ENCODE measurements around the gene ADD1. TPM values are rescaled to one million over a fixed set of nuclear protein-coding genes. Genes with fewer than 3 reads are reported as not detected.

Gene ADD1
- total RNA-seq, 1 experiment from 2014 or later: 181 TPM

DNA sequence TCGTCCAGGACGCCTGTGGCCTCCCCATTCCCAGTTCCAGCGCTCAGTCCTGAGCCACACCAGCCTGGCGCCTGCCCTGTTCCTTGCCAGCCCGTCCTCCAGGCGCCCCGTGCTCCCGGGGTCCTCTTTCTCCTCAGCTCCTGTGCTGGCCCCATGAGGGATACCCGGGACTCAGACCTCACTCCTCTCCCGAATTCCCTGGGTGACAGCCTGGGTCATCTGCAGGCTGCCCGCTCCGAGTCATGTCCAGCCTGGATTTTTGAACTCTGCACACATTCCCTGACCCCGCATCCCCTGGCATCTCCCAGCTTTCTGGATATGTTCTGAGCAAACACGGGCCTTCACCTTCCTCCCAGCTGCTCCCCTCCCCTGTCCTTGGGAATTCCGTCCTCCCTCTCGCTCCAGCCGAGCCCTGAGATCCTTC, 14.9 kb upstream of the ADD1 start:
- POLR2A ChIA-PET (ENCODE audit: unreplicated experiment): no interaction called here
- Histone ChIP-seq H3K79me2 (ENCODE audit: low read depth) (no peaks in the 10 kb centered on the region), H4K20me1 (ENCODE audit: insufficient read depth) (no peaks in the 10 kb centered on the region), H3K4me3 (no peak overlapping the region), H3K9me3 (ENCODE audit: insufficient read depth, low read depth) (no peaks in the 10 kb centered on the region), H3K4me1 (replicated peaks; ENCODE audit: insufficient read depth) (no peaks in the 10 kb centered on the region), H3F3A (ENCODE audit: insufficient read depth, low read depth) (no peaks in the 10 kb centered on the region), H3K27me3 (ENCODE audit: insufficient read depth, low read depth) (no peaks in the 10 kb centered on the region), H3K9me2 (ENCODE audit: insufficient read depth) (no peaks in the 10 kb centered on the region), H3K27ac (no peak overlapping the region), H3K36me3 (ENCODE audit: low read depth) (no peaks in the 10 kb centered on the region), H3K4me2 (no peak overlapping the region), H2AFZ (no peak overlapping the region)
- BruUV-seq (replicated peaks): no TSS peak
- DNase-seq: no peak
- CTCF ChIA-PET: no interaction called here
- intact Hi-C loops (cut with micrococcal nuclease; ENCODE audit: unreplicated experiment): no loop called here
- TF ChIP-seq, protein P1, sequence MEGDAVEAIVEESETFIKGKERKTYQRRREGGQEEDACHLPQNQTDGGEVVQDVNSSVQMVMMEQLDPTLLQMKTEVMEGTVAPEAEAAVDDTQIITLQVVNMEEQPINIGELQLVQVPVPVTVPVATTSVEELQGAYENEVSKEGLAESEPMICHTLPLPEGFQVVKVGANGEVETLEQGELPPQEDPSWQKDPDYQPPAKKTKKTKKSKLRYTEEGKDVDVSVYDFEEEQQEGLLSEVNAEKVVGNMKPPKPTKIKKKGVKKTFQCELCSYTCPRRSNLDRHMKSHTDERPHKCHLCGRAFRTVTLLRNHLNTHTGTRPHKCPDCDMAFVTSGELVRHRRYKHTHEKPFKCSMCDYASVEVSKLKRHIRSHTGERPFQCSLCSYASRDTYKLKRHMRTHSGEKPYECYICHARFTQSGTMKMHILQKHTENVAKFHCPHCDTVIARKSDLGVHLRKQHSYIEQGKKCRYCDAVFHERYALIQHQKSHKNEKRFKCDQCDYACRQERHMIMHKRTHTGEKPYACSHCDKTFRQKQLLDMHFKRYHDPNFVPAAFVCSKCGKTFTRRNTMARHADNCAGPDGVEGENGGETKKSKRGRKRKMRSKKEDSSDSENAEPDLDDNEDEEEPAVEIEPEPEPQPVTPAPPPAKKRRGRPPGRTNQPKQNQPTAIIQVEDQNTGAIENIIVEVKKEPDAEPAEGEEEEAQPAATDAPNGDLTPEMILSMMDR (conservative IDR thresholded peaks at IDR 0.05): no peak
- no peak for TF ChIP-seq EZH2 (IDR thresholded peaks at IDR 0.05; ENCODE audit: low read depth)

DNA sequence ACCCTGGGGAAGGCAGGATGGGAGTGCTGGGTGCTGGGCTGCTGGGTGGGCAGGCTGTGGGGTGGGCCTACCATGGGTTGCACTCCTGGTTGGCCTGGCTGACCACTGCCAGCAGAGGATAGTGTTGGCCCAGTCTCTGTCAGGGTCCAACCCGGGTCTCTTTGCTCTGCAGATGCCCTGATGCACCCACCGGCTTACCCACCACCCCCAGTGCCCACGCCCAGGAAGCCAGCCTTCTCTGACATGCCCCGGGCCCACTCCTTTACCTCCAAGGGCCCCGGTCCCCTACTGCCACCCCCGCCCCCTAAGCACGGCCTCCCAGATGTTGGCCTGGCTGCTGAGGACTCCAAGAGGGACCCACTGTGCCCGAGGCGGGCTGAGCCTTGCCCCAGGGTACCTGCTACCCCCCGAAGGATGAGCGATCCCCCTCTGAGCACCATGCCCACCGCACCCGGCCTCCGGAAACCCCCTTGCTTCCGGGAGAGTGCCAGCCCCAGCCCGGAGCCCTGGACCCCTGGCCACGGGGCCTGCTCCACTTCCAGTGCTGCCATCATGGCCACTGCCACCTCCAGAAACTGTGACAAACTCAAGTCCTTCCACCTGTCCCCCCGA, 14.2 kb upstream of the ADD1 start:
- ChIA-PET CTCF (no interaction called here), POLR2A (ENCODE audit: unreplicated experiment) (no interaction called here)
- Histone ChIP-seq H2AFZ (no peak overlapping the region), H3K4me1 (replicated peaks; ENCODE audit: insufficient read depth) (no peaks in the 10 kb centered on the region), H3K4me3 (no peak overlapping the region), H3K4me2 (no peak overlapping the region), H3K79me2 (ENCODE audit: low read depth) (no peaks in the 10 kb centered on the region), H3K27me3 (ENCODE audit: insufficient read depth, low read depth) (no peaks in the 10 kb centered on the region), H3K36me3 (ENCODE audit: low read depth) (no peaks in the 10 kb centered on the region), H3K27ac (no peak overlapping the region), H3K9me3 (ENCODE audit: insufficient read depth, low read depth) (no peaks in the 10 kb centered on the region), H4K20me1 (ENCODE audit: insufficient read depth) (no peaks in the 10 kb centered on the region), H3F3A (ENCODE audit: insufficient read depth, low read depth) (no peaks in the 10 kb centered on the region), H3K9me2 (ENCODE audit: insufficient read depth) (no peaks in the 10 kb centered on the region)
- BruUV-seq (replicated peaks): no TSS peak
- no peak for DNase-seq
- intact Hi-C loops (cut with micrococcal nuclease; ENCODE audit: unreplicated experiment): no loop called here
- TF ChIP-seq, protein P1 (conservative IDR thresholded peaks at IDR 0.05): no peak
- TF ChIP-seq EZH2 (IDR thresholded peaks at IDR 0.05; ENCODE audit: low read depth): no peak

DNA sequence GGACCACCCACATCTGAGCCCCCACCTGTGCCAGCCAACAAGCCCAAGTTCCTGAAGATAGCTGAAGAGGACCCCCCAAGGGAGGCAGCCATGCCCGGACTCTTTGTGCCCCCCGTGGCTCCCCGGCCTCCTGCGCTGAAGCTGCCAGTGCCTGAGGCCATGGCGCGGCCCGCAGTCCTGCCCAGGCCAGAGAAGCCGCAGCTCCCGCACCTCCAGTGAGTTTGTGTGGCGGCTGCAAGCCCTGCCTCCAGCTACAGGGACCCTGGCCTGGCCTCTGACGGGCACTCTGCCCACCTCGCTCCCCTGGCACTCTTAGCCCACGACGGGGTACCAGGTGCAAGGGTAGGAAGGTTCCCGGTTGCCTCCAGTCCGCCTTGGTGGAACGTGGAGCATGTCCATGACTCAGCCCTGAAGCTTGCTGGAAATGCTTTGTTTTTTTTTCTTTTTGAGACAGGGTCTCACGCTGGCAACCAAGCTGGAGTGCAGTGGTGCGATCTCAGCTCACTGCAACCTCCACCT, 13.7 kb upstream of the ADD1 start:
- no peaks in the 10 kb centered on the region for H3K36me3 ChIP-seq (ENCODE audit: low read depth)
- H3K9me2 ChIP-seq (ENCODE audit: insufficient read depth): no peaks in the 10 kb centered on the region
- H4K20me1 ChIP-seq (ENCODE audit: insufficient read depth): no peaks in the 10 kb centered on the region
- H3K4me3 ChIP-seq: no peak overlapping the region
- DNase-seq: no peak
- ChIA-PET POLR2A (ENCODE audit: unreplicated experiment) (no interaction called here), CTCF (no interaction called here)
- H2AFZ ChIP-seq: no peak overlapping the region
- no TSS peak for BruUV-seq (replicated peaks)
- H3K4me1 ChIP-seq (replicated peaks; ENCODE audit: insufficient read depth): no peaks in the 10 kb centered on the region
- no peak overlapping the region for H3K4me2 ChIP-seq
- H3K79me2 ChIP-seq (ENCODE audit: low read depth): no peaks in the 10 kb centered on the region
- no peaks in the 10 kb centered on the region for H3K9me3 ChIP-seq (ENCODE audit: insufficient read depth, low read depth)
- TF ChIP-seq, protein P1 (conservative IDR thresholded peaks at IDR 0.05): no peak
- TF ChIP-seq EZH2 (IDR thresholded peaks at IDR 0.05; ENCODE audit: low read depth): no peak
- intact Hi-C loops (cut with micrococcal nuclease; ENCODE audit: unreplicated experiment): no loop called here
- H3F3A ChIP-seq (ENCODE audit: insufficient read depth, low read depth): no peaks in the 10 kb centered on the region
- no peaks in the 10 kb centered on the region for H3K27me3 ChIP-seq (ENCODE audit: insufficient read depth, low read depth)
- H3K27ac ChIP-seq: no peak overlapping the region
